ENCODE results near the gene GLIPR2.
"Not testable (repeated sequence)": the region's sequence is repeated elsewhere in the genome, so short reads cannot be mapped to it uniquely, and the experiment has no call there.

The GLIPR2 gene

DNA sequence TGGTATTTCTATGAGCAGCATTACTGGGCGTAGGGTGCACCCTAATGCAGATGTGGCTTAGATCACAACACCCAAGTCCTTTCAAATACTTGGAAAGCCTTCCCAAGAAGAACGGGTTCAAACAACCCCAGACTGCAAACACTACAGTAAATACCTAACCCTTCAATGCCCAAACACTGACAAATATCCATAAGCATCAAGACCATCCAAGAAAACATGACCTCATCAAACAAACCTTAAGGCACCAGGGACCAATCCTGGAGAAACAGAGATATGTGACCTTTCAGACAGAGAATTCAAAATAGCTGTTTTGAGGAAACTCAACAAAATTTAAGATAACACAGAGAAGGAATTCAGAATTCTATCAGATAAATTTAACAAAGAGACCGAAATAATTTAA is 38.7 kb downstream of the GLIPR2 start:
- H2BK5ac ChIP-seq (ENCODE audit: low read depth, low read length, poor library complexity, severe bottlenecking); H2BK12ac ChIP-seq (ENCODE audit: low read length in 2 of 2); H3K27me3 ChIP-seq (ENCODE audit: control insufficient read depth in 1 of 2, insufficient read depth in 1 of 2, low read length in 2 of 2); H2BK15ac ChIP-seq (ENCODE audit: low read depth, poor library complexity, severe bottlenecking); H3K79me1 ChIP-seq (replicated peaks; ENCODE audit: low read length, poor library complexity, severe bottlenecking); H3K27ac ChIP-seq (ENCODE audit: low read length, poor library complexity, severe bottlenecking); H3K4me3 ChIP-seq (ENCODE audit: insufficient read depth in 1 of 2, low read depth in 1 of 2, low read length in 2 of 2); H3K14ac ChIP-seq (ENCODE audit: low read length in 2 of 2); H3K4me2 ChIP-seq (ENCODE audit: low read length, poor library complexity, severe bottlenecking); H3K4me1 ChIP-seq (ENCODE audit: control insufficient read depth, insufficient read depth, low read depth, low read length); H4K91ac ChIP-seq (ENCODE audit: low read length); H3K23ac ChIP-seq (ENCODE audit: low read length in 2 of 2); H4K8ac ChIP-seq (ENCODE audit: low read length); H3K9ac ChIP-seq (ENCODE audit: low read length); H2BK120ac ChIP-seq (ENCODE audit: low read depth, low read length); H3K9me3 ChIP-seq (ENCODE audit: control insufficient read depth, low read length); H3K4ac ChIP-seq (ENCODE audit: low read depth in 1 of 2, low read length in 2 of 2); DNase-seq; H3K18ac ChIP-seq (ENCODE audit: low read depth in 1 of 2, low read length in 2 of 2); H2AK5ac ChIP-seq (ENCODE audit: low read length, severe bottlenecking); H2AFZ ChIP-seq (ENCODE audit: low read depth, low read length): not testable (repeated sequence)
- H3K36me3 ChIP-seq (ENCODE audit: control insufficient read depth in 1 of 2, insufficient read depth in 2 of 2, low read depth in 1 of 2, low read length in 2 of 2) = peaks cover 0 to 12% of the 10 kb centered on the region in 2 experiments
- 100% methylated on average over 3 of the region's 3 CpGs for WGBS

DNA sequence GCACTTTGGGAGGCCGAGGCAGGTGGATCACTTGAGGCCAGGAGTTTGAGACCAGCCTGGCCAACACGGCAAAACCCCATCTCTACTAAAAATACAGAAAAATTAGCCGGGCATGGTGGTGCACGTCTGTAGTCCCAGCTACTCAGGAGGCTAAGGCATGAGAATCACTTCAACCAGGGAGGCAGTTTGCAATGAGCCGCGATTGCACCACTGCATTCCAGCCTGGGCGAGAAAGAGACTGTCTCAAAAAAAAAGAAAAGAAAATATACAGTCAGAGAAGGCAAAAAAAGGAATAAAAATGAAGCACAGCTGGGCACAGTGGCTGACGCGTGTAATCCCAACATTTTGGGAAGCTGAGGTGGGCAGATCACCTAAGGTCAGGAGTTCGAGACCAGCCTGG is 40.0 kb downstream of the GLIPR2 start:
- not testable (repeated sequence) for H3K36me3 ChIP-seq (ENCODE audit: control insufficient read depth in 1 of 2, insufficient read depth in 2 of 2, low read depth in 1 of 2, low read length in 2 of 2); H3K9ac ChIP-seq (ENCODE audit: low read length)

GRCh38 chr9:36177571-36177970 is 41.0 kb downstream of the GLIPR2 start:
- H3K27me3 ChIP-seq (ENCODE audit: control insufficient read depth in 1 of 2, insufficient read depth in 1 of 2, low read length in 2 of 2) = no peaks in the 10 kb centered on the region
- no peak overlapping the region for H2AK5ac ChIP-seq (ENCODE audit: low read length, severe bottlenecking)
- no peak overlapping the region for H3K27ac ChIP-seq (ENCODE audit: low read length, poor library complexity, severe bottlenecking)
- WGBS = 94% methylated on average over 2 of the region's 4 CpGs
- H2BK5ac ChIP-seq (ENCODE audit: low read depth, low read length, poor library complexity, severe bottlenecking) = no peak overlapping the region
- no peak overlapping the region for H4K8ac ChIP-seq (ENCODE audit: low read length)
- H2BK120ac ChIP-seq (ENCODE audit: low read depth, low read length) = no peak overlapping the region
- H3K36me3 ChIP-seq (ENCODE audit: control insufficient read depth in 1 of 2, insufficient read depth in 2 of 2, low read depth in 1 of 2, low read length in 2 of 2) = no peaks in the 10 kb centered on the region
- H2AFZ ChIP-seq (ENCODE audit: low read depth, low read length) = no peak overlapping the region
- DNase-seq = no peak
- H2BK12ac ChIP-seq (ENCODE audit: low read length in 2 of 2) = no peak overlapping the region
- no peak overlapping the region for H3K9ac ChIP-seq (ENCODE audit: low read length)
- no peaks in the 10 kb centered on the region for H3K4me1 ChIP-seq (ENCODE audit: control insufficient read depth, insufficient read depth, low read depth, low read length)
- H3K23ac ChIP-seq (ENCODE audit: low read length in 2 of 2) = no peak overlapping the region
- H3K14ac ChIP-seq (ENCODE audit: low read length in 2 of 2) = no peak overlapping the region
- no peaks in the 10 kb centered on the region for H3K79me1 ChIP-seq (replicated peaks; ENCODE audit: low read length, poor library complexity, severe bottlenecking)
- H3K4me3 ChIP-seq (ENCODE audit: insufficient read depth in 1 of 2, low read depth in 1 of 2, low read length in 2 of 2) = no peak overlapping the region
- no peak overlapping the region for H3K4ac ChIP-seq (ENCODE audit: low read depth in 1 of 2, low read length in 2 of 2)
- no peaks in the 10 kb centered on the region for H3K9me3 ChIP-seq (ENCODE audit: control insufficient read depth, low read length)
- no peak overlapping the region for H2BK15ac ChIP-seq (ENCODE audit: low read depth, poor library complexity, severe bottlenecking)
- H4K91ac ChIP-seq (ENCODE audit: low read length) = no peak overlapping the region
- no peak overlapping the region for H3K18ac ChIP-seq (ENCODE audit: low read depth in 1 of 2, low read length in 2 of 2)
- H3K4me2 ChIP-seq (ENCODE audit: low read length, poor library complexity, severe bottlenecking) = no peak overlapping the region

More for the DNA sequence above, 40.0 kb downstream of the GLIPR2 start:
- H2BK15ac ChIP-seq (ENCODE audit: low read depth, poor library complexity, severe bottlenecking); H3K9me3 ChIP-seq (ENCODE audit: control insufficient read depth, low read length); H3K4me2 ChIP-seq (ENCODE audit: low read length, poor library complexity, severe bottlenecking); DNase-seq; H3K4me3 ChIP-seq (ENCODE audit: insufficient read depth in 1 of 2, low read depth in 1 of 2, low read length in 2 of 2); H2BK5ac ChIP-seq (ENCODE audit: low read depth, low read length, poor library complexity, severe bottlenecking); H3K4me1 ChIP-seq (ENCODE audit: control insufficient read depth, insufficient read depth, low read depth, low read length); H3K14ac ChIP-seq (ENCODE audit: low read length in 2 of 2); H4K8ac ChIP-seq (ENCODE audit: low read length); H3K18ac ChIP-seq (ENCODE audit: low read depth in 1 of 2, low read length in 2 of 2); H3K79me1 ChIP-seq (replicated peaks; ENCODE audit: low read length, poor library complexity, severe bottlenecking); H2AFZ ChIP-seq (ENCODE audit: low read depth, low read length); H4K91ac ChIP-seq (ENCODE audit: low read length); H2AK5ac ChIP-seq (ENCODE audit: low read length, severe bottlenecking); H3K27ac ChIP-seq (ENCODE audit: low read length, poor library complexity, severe bottlenecking); H3K4ac ChIP-seq (ENCODE audit: low read depth in 1 of 2, low read length in 2 of 2); H3K27me3 ChIP-seq (ENCODE audit: control insufficient read depth in 1 of 2, insufficient read depth in 1 of 2, low read length in 2 of 2); H3K23ac ChIP-seq (ENCODE audit: low read length in 2 of 2); H2BK120ac ChIP-seq (ENCODE audit: low read depth, low read length); H2BK12ac ChIP-seq (ENCODE audit: low read length in 2 of 2): not testable (repeated sequence)
- WGBS = 94% methylated on average over 9 of the region's 10 CpGs

DNA sequence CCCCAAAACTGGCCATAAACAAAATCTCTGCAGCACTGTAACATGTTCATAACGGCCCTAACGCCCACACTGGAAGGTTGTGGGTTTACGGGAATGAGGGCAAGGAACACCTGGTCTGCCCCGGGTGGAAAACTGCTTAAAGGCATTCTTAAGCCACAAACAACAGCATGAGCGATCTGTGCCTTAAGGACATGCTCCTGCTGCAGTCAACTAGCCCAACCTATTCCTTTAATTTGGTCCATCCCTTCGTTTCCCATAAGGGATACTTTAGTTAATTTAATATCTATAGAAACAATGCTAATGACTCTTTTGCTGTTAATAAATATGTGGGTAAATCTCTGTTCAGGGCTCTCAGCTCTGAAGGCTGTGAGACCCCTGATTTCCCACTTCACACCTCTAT is 43.7 kb downstream of the GLIPR2 start:
- not testable (repeated sequence) for H3K4me2 ChIP-seq (ENCODE audit: low read length, poor library complexity, severe bottlenecking); H4K91ac ChIP-seq (ENCODE audit: low read length); H3K4me1 ChIP-seq (ENCODE audit: control insufficient read depth, insufficient read depth, low read depth, low read length); H3K23ac ChIP-seq (ENCODE audit: low read length in 2 of 2); H2BK5ac ChIP-seq (ENCODE audit: low read depth, low read length, poor library complexity, severe bottlenecking); H3K4me3 ChIP-seq (ENCODE audit: insufficient read depth in 1 of 2, low read depth in 1 of 2, low read length in 2 of 2); H3K79me1 ChIP-seq (replicated peaks; ENCODE audit: low read length, poor library complexity, severe bottlenecking); H2AK5ac ChIP-seq (ENCODE audit: low read length, severe bottlenecking); H3K27ac ChIP-seq (ENCODE audit: low read length, poor library complexity, severe bottlenecking); H4K8ac ChIP-seq (ENCODE audit: low read length); H3K9me3 ChIP-seq (ENCODE audit: control insufficient read depth, low read length); H3K9ac ChIP-seq (ENCODE audit: low read length); H3K27me3 ChIP-seq (ENCODE audit: control insufficient read depth in 1 of 2, insufficient read depth in 1 of 2, low read length in 2 of 2); H3K4ac ChIP-seq (ENCODE audit: low read depth in 1 of 2, low read length in 2 of 2); H2BK15ac ChIP-seq (ENCODE audit: low read depth, poor library complexity, severe bottlenecking); H2BK12ac ChIP-seq (ENCODE audit: low read length in 2 of 2); H3K14ac ChIP-seq (ENCODE audit: low read length in 2 of 2); DNase-seq; H2AFZ ChIP-seq (ENCODE audit: low read depth, low read length); H3K36me3 ChIP-seq (ENCODE audit: control insufficient read depth in 1 of 2, insufficient read depth in 2 of 2, low read depth in 1 of 2, low read length in 2 of 2); H3K18ac ChIP-seq (ENCODE audit: low read depth in 1 of 2, low read length in 2 of 2); H2BK120ac ChIP-seq (ENCODE audit: low read depth, low read length)
- 92% methylated on average over 5 of the region's 6 CpGs for WGBS
